Measurements from ENCODE around the gene DNAI2. TPM values are rescaled to one million over a fixed set of nuclear protein-coding genes. Genes with fewer than 3 reads are reported as not detected.

DNAI2 gene
- total and polyA plus RNA-seq, 4 donors, result 0.69 to 7.4 (median 5.9) TPM

GRCh38 chr17:74295625-74296547 lies 21.9 kb downstream of the DNAI2 start:
- H3K4me3 ChIP-seq (ENCODE audit: low read depth, low read length), result no peak overlapping the region
- DNase-seq (ENCODE audit: low read depth in 4 of 6, low spot score in 6 of 6), result no peak
- 69% methylated on average over 8 of the region's 10 CpGs for WGBS (ENCODE audit: insufficient coverage)
- H3K27ac ChIP-seq (ENCODE audit: low read depth, low read length), result peak overlapping the region; percentile 37
- peaks cover 4% of the 10 kb centered on the region for H3K9me3 ChIP-seq (ENCODE audit: control insufficient read depth, insufficient read depth, low read length)
- H3K36me3 ChIP-seq (ENCODE audit: control insufficient read depth, insufficient read depth, low read length), result no peaks in the 10 kb centered on the region
- peaks cover 18% of the 10 kb centered on the region for H3K4me1 ChIP-seq (ENCODE audit: control insufficient read depth, insufficient read depth, low read length)
- no peaks in the 10 kb centered on the region for H3K27me3 ChIP-seq (ENCODE audit: control insufficient read depth, insufficient read depth, low read length)

DNA sequence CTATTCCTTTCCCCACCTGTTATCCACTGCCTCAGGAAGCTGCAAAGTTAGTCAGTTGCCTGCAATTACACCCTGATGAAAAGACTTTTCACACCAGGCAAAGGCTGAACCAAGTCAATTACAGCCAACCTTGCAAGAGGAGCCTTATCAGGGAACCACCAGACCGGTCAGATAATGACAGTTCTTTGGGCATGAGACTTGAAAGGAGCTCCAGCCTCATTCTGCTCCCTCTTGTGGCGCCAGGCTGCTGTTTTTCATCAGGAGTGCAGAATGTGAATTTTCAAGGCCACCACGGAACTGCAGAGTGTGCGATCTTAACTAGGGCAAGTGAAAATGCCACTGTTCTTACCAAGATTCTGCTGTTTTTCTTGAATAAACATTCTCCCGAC lies 22.5 kb downstream of the DNAI2 start:
- Histone ChIP-seq H3K36me3 (ENCODE audit: control insufficient read depth, insufficient read depth, low read length) (no peaks in the 10 kb centered on the region), H3K27me3 (ENCODE audit: control insufficient read depth, insufficient read depth, low read length) (no peaks in the 10 kb centered on the region), H3K4me3 (ENCODE audit: low read depth, low read length) (no peak overlapping the region), H3K27ac (ENCODE audit: low read depth, low read length) (peak overlapping the region; percentile 37), H3K4me1 (ENCODE audit: control insufficient read depth, insufficient read depth, low read length) (peaks cover 18% of the 10 kb centered on the region), H3K9me3 (ENCODE audit: control insufficient read depth, insufficient read depth, low read length) (peaks cover 4% of the 10 kb centered on the region)
- peak in 3 of 6 donors; percentile 62 to 87 (median 86) for DNase-seq (ENCODE audit: low read depth in 4 of 6, low spot score in 6 of 6)
- WGBS (ENCODE audit: insufficient coverage), result 2% methylated on average over 4 of the region's 5 CpGs

GRCh38 chr17:74297941-74298340 lies 23.9 kb downstream of the DNAI2 start:
- H3K27me3 ChIP-seq (ENCODE audit: control insufficient read depth, insufficient read depth, low read length), result no peaks in the 10 kb centered on the region
- no peak overlapping the region for H3K27ac ChIP-seq (ENCODE audit: low read depth, low read length)
- no peaks in the 10 kb centered on the region for H3K36me3 ChIP-seq (ENCODE audit: control insufficient read depth, insufficient read depth, low read length)
- H3K9me3 ChIP-seq (ENCODE audit: control insufficient read depth, insufficient read depth, low read length), result peaks cover 4% of the 10 kb centered on the region
- H3K4me3 ChIP-seq (ENCODE audit: low read depth, low read length), result no peak overlapping the region
- DNase-seq (ENCODE audit: low read depth in 4 of 6, low spot score in 6 of 6), result peak in 2 of 6 donors; percentile 44 to 52
- WGBS (ENCODE audit: insufficient coverage), result 58% methylated on average over 3 of the region's 4 CpGs
- H3K4me1 ChIP-seq (ENCODE audit: control insufficient read depth, insufficient read depth, low read length), result peaks cover 18% of the 10 kb centered on the region

DNA sequence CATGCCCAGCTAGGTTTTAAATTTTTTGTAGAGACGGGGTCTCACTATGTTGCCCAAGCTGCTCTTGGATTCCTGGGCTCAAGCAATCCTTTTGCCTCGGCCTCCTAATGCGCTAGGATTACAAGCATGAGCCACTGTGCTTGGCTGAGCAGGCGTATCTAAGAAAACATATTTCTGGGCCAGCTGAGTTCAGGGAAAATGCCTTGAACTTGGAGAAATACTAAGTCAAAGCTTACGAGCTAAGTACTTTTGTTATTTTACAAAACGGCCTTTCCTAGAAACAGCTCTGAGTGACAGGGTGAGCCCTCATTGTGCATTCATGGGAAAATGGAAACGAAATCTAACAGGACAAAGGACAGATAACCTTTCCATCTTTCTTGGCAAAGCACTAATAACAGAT lies 24.7 kb downstream of the DNAI2 start:
- H3K36me3 ChIP-seq (ENCODE audit: control insufficient read depth, insufficient read depth, low read length), result no peaks in the 10 kb centered on the region
- DNase-seq (ENCODE audit: low read depth in 4 of 6, low spot score in 6 of 6), result peak in 1 of 6 donors; percentile 53
- H3K9me3 ChIP-seq (ENCODE audit: control insufficient read depth, insufficient read depth, low read length), result peaks cover 4% of the 10 kb centered on the region
- WGBS (ENCODE audit: insufficient coverage), result 67% methylated on average over 6 of the region's 7 CpGs
- H3K4me3 ChIP-seq (ENCODE audit: low read depth, low read length), result no peak overlapping the region
- H3K27ac ChIP-seq (ENCODE audit: low read depth, low read length), result peak overlapping the region; percentile 22
- peaks cover 18% of the 10 kb centered on the region for H3K4me1 ChIP-seq (ENCODE audit: control insufficient read depth, insufficient read depth, low read length)
- no peaks in the 10 kb centered on the region for H3K27me3 ChIP-seq (ENCODE audit: control insufficient read depth, insufficient read depth, low read length)

DNA sequence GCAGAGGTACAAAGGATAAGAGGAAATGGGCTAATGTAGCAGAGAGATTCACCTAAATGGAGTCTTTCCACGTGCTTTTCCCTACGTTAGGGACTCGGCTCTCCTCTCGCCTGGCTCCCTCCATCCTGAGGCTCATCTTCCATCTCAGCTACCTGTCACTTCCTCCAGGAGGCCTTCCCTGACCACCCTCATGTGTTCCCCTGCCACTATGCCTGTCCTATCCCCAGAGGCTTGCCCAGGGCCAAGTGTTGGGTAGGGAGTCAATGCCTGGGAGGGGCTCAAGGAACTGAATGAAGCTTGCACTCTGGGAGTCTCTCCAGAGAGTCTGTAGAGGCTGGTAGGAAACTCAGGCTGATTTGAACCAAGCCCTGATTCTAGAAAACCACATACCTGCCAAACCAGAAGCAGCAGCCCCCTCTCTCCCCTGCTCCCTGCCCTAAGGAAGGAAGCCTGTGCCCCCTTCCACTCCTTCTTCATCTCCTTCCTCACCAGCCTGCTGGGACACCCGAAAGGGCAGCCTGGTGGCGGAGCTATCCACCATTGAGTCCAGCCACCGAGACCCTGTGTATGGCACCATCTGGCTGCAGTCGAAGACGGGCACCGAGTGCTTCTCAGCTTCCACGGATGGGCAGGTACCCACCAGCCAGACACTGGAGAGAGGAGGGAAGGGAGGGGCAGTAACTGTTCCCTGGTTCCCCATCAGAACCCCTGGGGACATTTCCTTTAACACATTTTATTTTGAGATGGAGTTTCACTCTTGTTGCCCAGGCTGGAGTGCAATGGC lies 25.4 kb downstream of the DNAI2 start:
- H3K4me1 ChIP-seq (ENCODE audit: control insufficient read depth, insufficient read depth, low read length), result peaks cover 18% of the 10 kb centered on the region
- H3K9me3 ChIP-seq (ENCODE audit: control insufficient read depth, insufficient read depth, low read length), result peaks cover 4% of the 10 kb centered on the region
- no peak for DNase-seq (ENCODE audit: low read depth in 4 of 6, low spot score in 6 of 6)
- WGBS (ENCODE audit: insufficient coverage), result 74% methylated on average over 10 of the region's 11 CpGs
- H3K27ac ChIP-seq (ENCODE audit: low read depth, low read length), result peak overlapping the region; percentile 22
- no peaks in the 10 kb centered on the region for H3K36me3 ChIP-seq (ENCODE audit: control insufficient read depth, insufficient read depth, low read length)
- H3K27me3 ChIP-seq (ENCODE audit: control insufficient read depth, insufficient read depth, low read length), result no peaks in the 10 kb centered on the region
- H3K4me3 ChIP-seq (ENCODE audit: low read depth, low read length), result no peak overlapping the region

- Histone ChIP-seq H3K27me3 (ENCODE audit: control insufficient read depth, insufficient read depth, low read length) (no peaks in the 10 kb centered on the region), H3K4me3 (ENCODE audit: low read depth, low read length) (no peak overlapping the region), H3K27ac (ENCODE audit: low read depth, low read length) (no peak overlapping the region), H3K4me1 (ENCODE audit: control insufficient read depth, insufficient read depth, low read length) (peaks cover 1% of the 10 kb centered on the region), H3K36me3 (ENCODE audit: control insufficient read depth, insufficient read depth, low read length) (no peaks in the 10 kb centered on the region), H3K9me3 (ENCODE audit: control insufficient read depth, insufficient read depth, low read length) (no peaks in the 10 kb centered on the region)
- no peak for DNase-seq (ENCODE audit: low read depth in 4 of 6, low spot score in 6 of 6)
- 91% methylated on average over 5 of the region's 8 CpGs for WGBS (ENCODE audit: insufficient coverage)
Observed at GRCh38 chr17:74303305-74303704, 29.3 kb downstream of the DNAI2 start.

GRCh38 chr17:74304184-74304583 lies 30.1 kb downstream of the DNAI2 start:
- 74% methylated on average over 4 of the region's 5 CpGs for WGBS (ENCODE audit: insufficient coverage)

DNA sequence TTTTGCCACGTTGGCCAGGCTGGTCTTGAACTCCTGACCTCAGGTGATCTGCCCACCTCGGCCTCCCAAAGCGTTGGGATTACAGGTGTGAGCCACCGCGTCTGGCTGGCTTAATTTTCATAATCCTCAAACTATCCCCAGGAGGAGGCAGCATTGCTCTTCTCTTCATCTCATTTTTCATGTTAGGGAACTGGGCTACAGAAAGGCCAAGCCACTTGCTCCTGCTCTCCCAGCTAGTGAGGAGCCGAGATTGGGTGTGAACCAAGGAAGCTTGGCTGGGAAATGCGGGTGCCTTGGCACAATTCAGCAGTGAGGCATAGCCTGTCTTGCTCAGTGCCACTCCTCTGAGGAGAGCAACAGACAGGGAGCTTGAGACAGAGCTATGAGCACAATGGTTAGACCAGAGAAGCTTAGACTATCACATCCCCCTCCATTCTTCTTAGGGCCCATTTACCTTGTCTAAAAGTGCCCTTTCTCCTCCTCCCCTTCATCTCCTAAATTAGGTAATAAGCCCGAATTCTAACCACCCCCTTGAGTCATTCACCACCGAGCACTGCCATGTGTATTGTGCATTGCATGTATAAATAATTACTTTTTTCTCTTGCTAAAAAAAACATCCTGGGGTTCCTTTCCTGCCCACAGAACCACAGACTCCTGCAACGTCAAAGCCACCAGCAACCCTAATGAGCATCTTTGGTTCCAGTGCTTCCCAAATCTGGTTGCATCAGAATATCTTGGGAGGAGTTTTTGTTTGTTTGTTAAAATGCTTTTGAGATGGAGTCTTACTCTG lies 32.0 kb downstream of the DNAI2 start:
- no peak overlapping the region for H3K4me3 ChIP-seq (ENCODE audit: low read depth, low read length)
- H3K4me1 ChIP-seq (ENCODE audit: control insufficient read depth, insufficient read depth, low read length), result no peaks in the 10 kb centered on the region
- no peaks in the 10 kb centered on the region for H3K36me3 ChIP-seq (ENCODE audit: control insufficient read depth, insufficient read depth, low read length)
- DNase-seq (ENCODE audit: low read depth in 4 of 6, low spot score in 6 of 6), result no peak
- no peak overlapping the region for H3K27ac ChIP-seq (ENCODE audit: low read depth, low read length)
- no peaks in the 10 kb centered on the region for H3K9me3 ChIP-seq (ENCODE audit: control insufficient read depth, insufficient read depth, low read length)
- WGBS (ENCODE audit: insufficient coverage), result 86% methylated on average over 4 of the region's 10 CpGs
- no peaks in the 10 kb centered on the region for H3K27me3 ChIP-seq (ENCODE audit: control insufficient read depth, insufficient read depth, low read length)

More at GRCh38 chr17:74304184-74304583, 30.1 kb downstream of the DNAI2 start:
- H3K9me3 ChIP-seq (ENCODE audit: control insufficient read depth, insufficient read depth, low read length), result no peaks in the 10 kb centered on the region
- H3K27me3 ChIP-seq (ENCODE audit: control insufficient read depth, insufficient read depth, low read length), result no peaks in the 10 kb centered on the region
- no peaks in the 10 kb centered on the region for H3K4me1 ChIP-seq (ENCODE audit: control insufficient read depth, insufficient read depth, low read length)
- DNase-seq (ENCODE audit: low read depth in 4 of 6, low spot score in 6 of 6), result no peak
- no peaks in the 10 kb centered on the region for H3K36me3 ChIP-seq (ENCODE audit: control insufficient read depth, insufficient read depth, low read length)
- H3K27ac ChIP-seq (ENCODE audit: low read depth, low read length), result no peak overlapping the region
- H3K4me3 ChIP-seq (ENCODE audit: low read depth, low read length), result no peak overlapping the region

Measured in spinal cord (tissue), 10 donors.